ENCODE measurements around the gene BTBD2. TPM values are rescaled to one million over a fixed set of nuclear protein-coding genes. Genes with fewer than 3 reads are reported as not detected.

Gene BTBD2
- total and polyA plus RNA-seq, 2 of the 8 experiments (the other 6 are each of a cell fraction or from before 2014, with no cell fraction given), result 91.7 to 92.3 TPM

DNA sequence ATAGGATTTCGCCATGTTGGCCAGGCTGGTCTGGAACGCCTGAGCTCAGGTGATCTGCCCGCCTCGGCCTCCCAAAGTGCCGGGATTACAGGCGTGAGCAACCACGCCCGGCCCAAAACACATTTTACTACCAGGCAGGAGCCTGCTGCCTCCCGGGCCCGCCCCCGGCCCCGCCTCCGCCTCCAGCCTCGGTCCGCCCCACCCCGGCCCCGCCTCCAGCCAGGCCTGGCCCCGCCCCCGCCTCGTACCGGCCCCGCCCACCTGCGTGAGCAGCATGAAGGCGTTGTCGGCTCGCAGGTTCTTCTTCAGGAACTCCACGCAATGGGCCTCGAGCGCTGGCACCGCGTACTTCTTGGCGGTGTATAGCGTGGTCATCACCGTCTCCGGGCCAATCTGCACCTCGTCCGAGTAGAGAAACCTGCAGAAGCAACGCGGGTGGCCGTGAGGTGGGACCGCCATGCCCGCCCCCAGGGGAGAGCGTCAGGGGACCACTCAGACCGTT is 22.7 kb downstream of the BTBD2 start:
- no peak overlapping the region for H3K4me2 ChIP-seq (ENCODE audit: insufficient read depth in 1 of 2, low read depth in 2 of 2, low read length in 2 of 2)
- no peak overlapping the region for H3K9ac ChIP-seq (replicated peaks in 1 of 4; ENCODE audit: extremely low read depth in 1 of 4, low read depth in 3 of 4, low read length in 3 of 4)
- 86% methylated on average over 30 of the region's 44 CpGs; no CpG with 5 or more reads in 1 of the 2 experiments for WGBS, 2 experiments (ENCODE audit: extremely low coverage in 1 of 2, insufficient coverage in 1 of 2, insufficient read length in 1 of 2, insufficient replicate concordance in 2 of 2, low coverage in 1 of 2, low lambda C conversion rate in 2 of 2, missing lambda C conversion rate in 1 of 2)
- 0 out of 2 replicates have a peak, but pooled peaks cover 2% of the 10 kb centered on the region for H3K79me1 ChIP-seq (ENCODE audit: low read depth, low read length)
- H2AFZ ChIP-seq (ENCODE audit: low read length), result no peak overlapping the region
- no peak overlapping the region for H2BK12ac ChIP-seq (ENCODE audit: low read depth, low read length)
- ChIA-PET CTCF (ENCODE audit: partially characterized antibody) (interaction anchor here (1.1 to 1.2 kb wide), 3 partner anchors 46 to 206 kb away, joined by 3 to 4 read pairs (median 4); no protein-coding TSS in a partner anchor), POLR2A (ENCODE audit: partially characterized antibody) (interaction anchor here (0.7 to 1.3 kb wide), 5 partner anchors 13 to 60 kb away, joined by 3 to 6 read pairs (median 3); no protein-coding TSS in a partner anchor)
- H3K4me3 ChIP-seq (ENCODE audit: extremely low read depth in 1 of 4, insufficient read depth in 2 of 4, low read depth in 3 of 4, low read length in 4 of 4), result no peak overlapping the region
- no peak overlapping the region for H3K27ac ChIP-seq (ENCODE audit: low read depth, low read length)
- H2BK20ac ChIP-seq (ENCODE audit: low read length), result no peak overlapping the region
- H3K14ac ChIP-seq (ENCODE audit: insufficient read length), result no peak overlapping the region
- no peak overlapping the region for H2BK120ac ChIP-seq (replicated peaks; ENCODE audit: low read depth, low read length)
- no peak overlapping the region for H3K18ac ChIP-seq (ENCODE audit: extremely low read depth, low read length)
- no peak for TF ChIP-seq CTBP2 (IDR thresholded peaks at IDR 0.05; ENCODE audit: borderline replicate concordance, insufficient read depth, insufficient read length, low read length)
- no peak for TF ChIP-seq FOSL1 (IDR thresholded peaks at IDR 0.05; ENCODE audit: insufficient read depth, low read depth, low read length)
- no peak for TF ChIP-seq RFX5 (IDR thresholded peaks at IDR 0.05; ENCODE audit: borderline replicate concordance, low read depth, low read length)
- TF ChIP-seq SRF (IDR thresholded peaks at IDR 0.05; ENCODE audit: low read depth, low read length), result no peak
- H4K5ac ChIP-seq (ENCODE audit: insufficient read length, low read depth, low read length), result no peak overlapping the region
- FAIRE-seq, result no peak
- no peak overlapping the region for H4K8ac ChIP-seq (ENCODE audit: extremely low read depth, insufficient read depth, low read length)
- no peak overlapping the region for H3K4ac ChIP-seq (replicated peaks; ENCODE audit: insufficient read length, low read depth, low read length)
- peaks cover 2 to 16% of the 10 kb centered on the region in 2 experiments for H4K20me1 ChIP-seq (replicated peaks in 1 of 2; ENCODE audit: control insufficient read depth in 1 of 2, insufficient read depth in 2 of 2, low read length in 2 of 2)
- H3K23ac ChIP-seq (ENCODE audit: insufficient read length), result no peak overlapping the region
- peak in 1 of 2 experiments; percentile 81 for DNase-seq (ENCODE audit: low read depth in 1 of 2, low spot score in 2 of 2)
- no peaks in the 10 kb centered on the region for H3K9me3 ChIP-seq (ENCODE audit: insufficient read depth in 2 of 2, low read depth in 1 of 2, low read length in 1 of 2)
- no peak overlapping the region for H2AK5ac ChIP-seq (ENCODE audit: low read depth, low read length)
- no peak overlapping the region for H3K56ac ChIP-seq (replicated peaks; ENCODE audit: insufficient read length, low read depth, low read length)
- no peaks in the 10 kb centered on the region for H3K23me2 ChIP-seq (ENCODE audit: low read depth, low read length)
- H3K4me1 ChIP-seq (replicated peaks in 1 of 4; ENCODE audit: control insufficient read depth in 3 of 4, insufficient read depth in 4 of 4, low read length in 3 of 4), result no peaks in the 10 kb centered on the region
- peaks cover 11 to 30% (median 26%) of the 10 kb centered on the region in 4 experiments; a peak in 7 of 8 replicates for H3K36me3 ChIP-seq (ENCODE audit: control insufficient read depth in 2 of 4, insufficient read depth in 4 of 4, low read length in 3 of 4)
- no peaks in the 10 kb centered on the region for H3K27me3 ChIP-seq (replicated peaks in 1 of 4; ENCODE audit: control insufficient read depth in 3 of 4, extremely low read depth in 1 of 4, insufficient read depth in 3 of 4, low read length in 3 of 4)
- H3K79me2 ChIP-seq (ENCODE audit: control insufficient read depth in 1 of 2, insufficient read depth in 2 of 2, low read length in 2 of 2), result no peaks in the 10 kb centered on the region
- H2BK5ac ChIP-seq (ENCODE audit: low read depth, low read length), result no peak overlapping the region
- H4K91ac ChIP-seq (replicated peaks; ENCODE audit: insufficient read length, low read length), result peak overlapping the region; percentile 55
- no peak overlapping the region for H2BK15ac ChIP-seq (ENCODE audit: low read length)
